ENCODE measurements around the gene SERINC2.
"Not testable (repeated sequence)": the region's sequence is repeated elsewhere in the genome, so short reads cannot be mapped to it uniquely, and the experiment has no call there.

SERINC2 gene

GRCh38 chr1:31383967-31384366, 29.0 kb upstream of the SERINC2 start:
- H3K27ac ChIP-seq = no peak overlapping the region
- TF ChIP-seq CTCF (conservative IDR thresholded peaks at IDR 0.05) (no peak), ZFX (IDR thresholded peaks at IDR 0.05) (no peak)

GRCh38 chr1:31386576-31387243, 26.3 kb upstream of the SERINC2 start:
- H3K27ac ChIP-seq = not testable (repeated sequence)

- no peak overlapping the region for H3K27ac ChIP-seq
- TF ChIP-seq ZFX (IDR thresholded peaks at IDR 0.05) = no peak
- no peak for TF ChIP-seq CTCF (conservative IDR thresholded peaks at IDR 0.05)
These were observed 25.4 kb upstream of the SERINC2 start for GRCh38 chr1:31387612-31388011.

GRCh38 chr1:31389616-31390015, 23.4 kb upstream of the SERINC2 start:
- H3K27ac ChIP-seq = 0 out of 2 replicates have a peak overlapping the region, but pooled peaks have one; percentile 19
- TF ChIP-seq ZFX (IDR thresholded peaks at IDR 0.05) (no peak), CTCF (conservative IDR thresholded peaks at IDR 0.05) (no peak)

GRCh38 chr1:31390071-31390470, 22.9 kb upstream of the SERINC2 start:
- peak; percentile 17; the same call in 1 of the 2 replicates for TF ChIP-seq ZFX (IDR thresholded peaks at IDR 0.05)
- TF ChIP-seq CTCF (conservative IDR thresholded peaks at IDR 0.05) = no peak
- peak overlapping the region; percentile 19; the same call in 1 of the 2 replicates for H3K27ac ChIP-seq

GRCh38 chr1:31393463-31393862, 19.6 kb upstream of the SERINC2 start:
- TF ChIP-seq CTCF (conservative IDR thresholded peaks at IDR 0.05) (no peak), ZFX (IDR thresholded peaks at IDR 0.05) (no peak)
- no peak overlapping the region for H3K27ac ChIP-seq

- H3K27ac ChIP-seq = no peak overlapping the region; the same call in 1 of the 2 replicates
- TF ChIP-seq ZFX (IDR thresholded peaks at IDR 0.05) (no peak), CTCF (conservative IDR thresholded peaks at IDR 0.05) (peak; percentile 97)
These were observed 18.3 kb upstream of the SERINC2 start for GRCh38 chr1:31394584-31395193.
